Psoas muscle (tissue), 8 donors: Measurements from ENCODE around the gene IDUA. TPM values are rescaled to one million over a fixed set of nuclear protein-coding genes. Genes with fewer than 3 reads are reported as not detected.
A peak's percentile ranks its signal among the peaks of the same experiment; 100 is the strongest.

ENCODE experiments used
- ATAC-seq, 4 donors: fragments of 200-7000 bp; cut with Tn5 transposase; one replicate each; pipeline ENCODE4 v1.9.1; 2020; ENCODE audit warnings: moderate library complexity in 3 of 4, mild to moderate bottlenecking in 2 of 4
- DNase-seq, 2 donors: peaks; one replicate each; pipeline ENCODE4 v3.0.0-alpha.2; 2020
- H3K27ac ChIP-seq: fragments of 200-600 bp; one replicate; pipeline ENCODE4 v1.8.0; 2022
- H3K27me3 ChIP-seq, 3 donors: fragments of 200-600 bp in 1 of 3; one replicate each; pipeline versions ENCODE4 v1.6.1 to v1.8.0; 2013 to 2022; ENCODE audit warnings: low read length in 2 of 3, mild to moderate bottlenecking in 2 of 3, moderate library complexity in 1 of 3; ENCODE audit not compliant: insufficient read depth in 3 of 3
- H3K36me3 ChIP-seq, 2 donors: fragments of 200-600 bp in 1 of 2; one replicate each; pipeline versions ENCODE4 v1.6.1 to v1.8.0; 2013 to 2022; ENCODE audit warnings: low read depth in 1 of 2, mild to moderate bottlenecking in 1 of 2, moderate library complexity in 1 of 2; ENCODE audit not compliant: insufficient read depth in 1 of 2
- H3K4me1 ChIP-seq: fragments of 200-600 bp; one replicate; pipeline ENCODE4 v1.8.0; 2022
- H3K4me3 ChIP-seq: fragments of 200-600 bp; one replicate; pipeline ENCODE4 v1.8.0; 2022; ENCODE audit warnings: mild to moderate bottlenecking
- H3K9me3 ChIP-seq: fragments of 200-600 bp; one replicate; pipeline ENCODE4 v1.8.0; 2022
- CTCF ChIP-seq: fragments of 200-600 bp; IDR thresholded peaks from one replicate; pipeline ENCODE4 v1.8.0; 2022; ENCODE audit warnings: antibody characterized with exemption
- WGBS, 3 donors: extraction: QIAGEN DNeasy Blood & Tissue Kit; methylation state at CpG; one replicate each; pipeline versions ENCODE4 v1.1.6 to v1.1.7; 2013; 5-methylcytosine and 5-hydroxymethylcytosine counted together
- intact Hi-C, 2 donors: fragments of 100-400 bp; cut with DNase I; formaldehyde crosslinking; loops; one replicate each; pipeline versions ENCODE4 v1.11.0 to v1.14.2; 2022
- polyA plus RNA-seq, 3 donors: library from polyadenylated mRNA; stranded (reverse); fragments of 200-250 nt; gene quantifications; one replicate each; pipeline ENCODE4 v1.2.3, GENCODE V29; 2013
- total RNA-seq, 4 donors: library from RNA; stranded (reverse); fragmentation: NEBNext Ultra II Directional in 2 of 4; extraction: Animal tissue kit (Norgen Biotek cat#: 25700) in 2 of 4; gene quantifications; one replicate each; pipeline versions ENCODE4 v1.2.1 to v1.2.4, GENCODE V29; 2021 to 2023
- donor health status: healthy with polysubstance abuse.
- donor health status: DM: no; HTN: no; CAD: no; lungs with moderate emphysema.
- donor health status: Bipolar disorder and iron deficiency.
- donor health status: healthy.
- donor health status: DM: yes; HTN: yes; CAD: no.
- donor health status: DM: no; HTN: no; CAD: no.
- donor health status: DM: no; HTN: no; CAD: no.
- donor health status: DM: yes; HTN: yes; CAD: no.

Gene IDUA
- total and polyA plus RNA-seq, 7 donors, result 1.3 to 6.0 (median 5.1) TPM

- no peak overlapping the region for H3K27ac ChIP-seq
- H3K9me3 ChIP-seq, result no peaks in the 10 kb centered on the region
- peaks cover 10% of the 10 kb centered on the region for H3K4me1 ChIP-seq
- H3K36me3 ChIP-seq, result no peaks in the 10 kb centered on the region
- TF ChIP-seq CTCF, result no peak
- no peak for ATAC-seq
- no peak for DNase-seq
- intact Hi-C loops, result no loop called here
- H3K4me3 ChIP-seq, result no peak overlapping the region
- H3K27me3 ChIP-seq, result no peaks in the 10 kb centered on the region
- 93 to 96% (median 96%) methylated on average over 15 of the region's 15 CpGs for WGBS, 3 donors
Observed at GRCh38 chr4:982814-983213, 4.0 kb upstream of the IDUA start.

DNA sequence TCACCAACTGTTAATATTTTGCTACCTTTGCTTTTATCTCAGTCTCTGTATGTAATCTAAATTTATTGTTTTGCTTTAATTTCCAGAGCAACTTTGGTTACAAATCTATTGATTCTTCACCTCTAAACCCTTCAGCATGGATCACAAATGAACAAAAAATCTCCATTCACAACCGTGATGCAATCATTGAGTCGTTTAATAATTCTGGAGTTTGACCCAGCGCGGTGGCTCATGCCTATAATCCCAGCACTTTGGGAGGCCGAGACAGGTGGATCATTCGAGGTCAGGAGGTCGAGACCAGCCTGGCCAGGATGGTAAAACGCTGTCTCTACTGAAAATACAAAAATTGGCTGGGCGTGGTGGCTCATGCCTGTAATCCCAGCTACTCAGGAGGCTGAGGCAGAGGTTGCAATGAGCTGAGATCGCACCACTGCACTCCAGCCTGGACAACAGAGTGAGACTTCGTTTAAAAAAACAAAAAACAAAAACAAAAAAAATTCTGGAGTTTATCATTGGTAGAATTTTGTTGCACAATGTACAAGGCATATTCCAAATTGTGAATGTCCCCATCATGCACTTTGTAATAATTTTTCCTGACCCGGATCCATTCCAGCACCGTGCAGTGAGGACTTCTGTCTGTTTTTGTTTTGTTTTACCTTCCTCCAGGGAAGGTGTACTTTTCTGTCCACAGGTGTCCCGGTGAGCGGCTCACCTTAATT is 2.3 kb upstream of the IDUA start:
- no peak overlapping the region for H3K27ac ChIP-seq
- TF ChIP-seq CTCF, result no peak
- ATAC-seq, result no peak
- peak overlapping the region; percentile 44 for H3K4me3 ChIP-seq
- intact Hi-C loops, result loop anchor here in 1 of 2 donors (5.0 kb wide), 1 partner anchor 242 kb away; no protein-coding TSS in a partner anchor
- no peak for DNase-seq
- H3K27me3 ChIP-seq, result no peaks in the 10 kb centered on the region
- WGBS, 3 donors, result 82 to 87% (median 83%) methylated on average over 15 of the region's 15 CpGs
- H3K9me3 ChIP-seq, result no peaks in the 10 kb centered on the region
- peaks cover 12% of the 10 kb centered on the region for H3K4me1 ChIP-seq
- H3K36me3 ChIP-seq, result no peaks in the 10 kb centered on the region

GRCh38 chr4:985123-985830 is 1.6 kb upstream of the IDUA start:
- peak; percentile 48 to 67 (median 60) for ATAC-seq
- peak overlapping the region; percentile 44 for H3K4me3 ChIP-seq
- 61 to 68% (median 62%) methylated on average over 23 of the region's 23 CpGs for WGBS, 3 donors
- H3K9me3 ChIP-seq, result no peaks in the 10 kb centered on the region
- peak; percentile 71 to 77 for DNase-seq
- TF ChIP-seq CTCF, result no peak
- H3K27ac ChIP-seq, result no peak overlapping the region
- intact Hi-C loops, result loop anchor here in 1 of 2 donors (5.0 kb wide), 1 partner anchor 243 kb away; no protein-coding TSS in a partner anchor
- peaks cover 12% of the 10 kb centered on the region for H3K4me1 ChIP-seq
- H3K27me3 ChIP-seq, result no peaks in the 10 kb centered on the region
- H3K36me3 ChIP-seq, result peaks cover 0 to 2% of the 10 kb centered on the region in 2 donors

- TF ChIP-seq CTCF, result no peak
- Histone ChIP-seq H3K27ac (peak overlapping the region; percentile 51), H3K4me3 (peak overlapping the region; percentile 84), H3K27me3 (no peaks in the 10 kb centered on the region), H3K9me3 (no peaks in the 10 kb centered on the region), H3K4me1 (peaks cover 12% of the 10 kb centered on the region), H3K36me3 (peaks cover 0 to 10% of the 10 kb centered on the region in 2 donors)
- DNase-seq (no peak), ATAC-seq (peak in 1 of 4 donors; percentile 51)
- intact Hi-C loops, result loop anchor here in 1 of 2 donors (5.0 kb wide), 1 partner anchor 244 kb away; no protein-coding TSS in a partner anchor
- WGBS, 3 donors, result 3 to 5% (median 3%) methylated on average over 11 to 14 of the region's 14 CpGs
Observed at GRCh38 chr4:986428-986878, 391 bp upstream of the IDUA start.
